ENCODE results near the gene CCDC150. TPM values are rescaled to one million over a fixed set of nuclear protein-coding genes. Genes with fewer than 3 reads are reported as not detected.

CCDC150 gene
- 10 to 100 TPM in 2 of 8 experiments, 1 to 10 TPM in 6; 1.7 to 22.6 (median 3.9) TPM for total RNA-seq

DNA sequence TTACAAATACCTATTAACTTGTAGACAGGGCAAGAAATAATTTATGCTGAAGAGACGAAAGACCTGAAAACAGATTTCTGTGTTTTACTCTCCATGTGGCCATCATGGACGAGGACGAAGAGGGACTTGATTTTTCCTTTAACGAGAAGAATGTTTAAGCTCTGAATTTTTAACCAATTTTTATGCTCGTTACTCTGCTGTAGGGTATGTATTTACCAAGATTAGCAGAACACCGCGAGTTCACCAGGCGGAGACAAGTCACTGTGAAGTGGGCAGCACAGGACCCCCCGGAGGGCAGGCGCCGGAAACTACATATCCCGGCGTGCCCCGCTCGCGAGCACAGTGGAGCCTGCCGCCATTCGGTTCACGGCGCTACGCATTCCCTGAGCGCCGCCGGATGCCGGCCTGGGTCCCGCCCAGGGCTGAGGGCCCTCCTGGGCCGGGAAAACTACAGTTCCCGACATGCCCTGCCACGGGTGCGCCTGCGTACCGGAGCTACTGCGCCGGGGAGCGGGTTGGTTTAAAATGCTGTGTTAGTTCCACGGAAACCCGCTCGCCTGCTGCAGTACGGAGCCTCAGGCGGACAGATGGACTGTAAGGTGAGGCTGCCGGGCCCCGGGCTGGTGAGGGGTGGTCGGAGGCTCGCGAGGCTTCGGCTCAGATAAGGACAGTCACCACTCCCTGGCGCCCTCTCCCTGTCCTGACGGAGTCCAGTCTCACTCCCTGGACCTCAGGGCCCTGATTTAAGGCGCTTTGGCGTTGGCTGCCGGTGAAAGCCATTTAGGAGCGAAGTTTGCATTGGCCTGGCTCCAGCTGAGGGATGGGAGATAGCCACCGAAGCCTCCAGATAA lies at the start of gene CCDC150:
TSS of gene CCDC150 (plus strand) at position 536 of the 851 bp plus-strand sequence. CDS start at position 588, 52 bp downstream.
- peak; percentile 99 to 100 (median 100) for ATAC-seq (replicated peaks in 6 of 8)
- H3K4me3 ChIP-seq, result peak within 1 kb of the TSS; percentile 47 to 94 (median 57)
- WGBS, 10 experiments, result 0 to 94% (median 13%) methylated on average over 3 to 27 of the region's 53 CpGs
- peak within 1 kb of the TSS in 1 of 2 donors; percentile 27 for H3K27ac ChIP-seq
- H3K4me1 ChIP-seq (replicated peaks in 1 of 2), result no peaks in the 10 kb centered on the region
- in situ Hi-C loops (cut with MboI; ENCODE audit: low pct_unique_long_range_greater_than_20kb in 2 of 9, low sequenced_read_pairs in 9 of 9, unreplicated experiment in 9 of 9), result no loop called here

DNA sequence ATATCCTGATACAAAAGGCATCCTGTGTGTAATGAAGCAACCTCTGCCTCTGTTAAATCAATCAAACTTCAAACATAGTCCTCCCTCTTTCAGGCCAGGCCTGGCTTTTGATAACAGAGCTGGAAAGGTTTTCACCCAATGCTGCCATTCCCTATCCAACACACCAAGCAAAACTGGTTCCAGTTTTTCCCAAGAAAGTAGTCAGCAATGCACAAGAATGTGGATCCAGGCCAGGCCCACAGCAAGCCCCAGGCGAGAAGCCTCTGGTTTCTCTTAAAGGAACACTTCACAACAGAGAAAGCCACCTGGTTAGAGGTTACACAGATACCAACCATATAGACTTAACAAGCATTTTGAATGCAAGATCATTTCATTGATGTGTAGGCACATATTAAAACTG lies 49.2 kb upstream of the CCDC150 start:
- in situ Hi-C loops (cut with MboI; ENCODE audit: low pct_unique_long_range_greater_than_20kb in 2 of 9, low sequenced_read_pairs in 9 of 9, unreplicated experiment in 9 of 9), result no loop called here
- ATAC-seq (replicated peaks in 6 of 8), result no peak
- Histone ChIP-seq H3K27ac (no peak overlapping the region), H3K4me3 (peak overlapping the region in 2 of 5 donors; percentile 1 to 8), H3K4me1 (replicated peaks in 1 of 2) (peaks cover 18 to 22% of the 10 kb centered on the region in 2 donors)
- WGBS, 10 experiments, result 0 to 100% (median 69%) methylated on average over 1 of the region's 1 CpG; no CpG with 5 or more reads in 4 of the 10 experiments

DNA sequence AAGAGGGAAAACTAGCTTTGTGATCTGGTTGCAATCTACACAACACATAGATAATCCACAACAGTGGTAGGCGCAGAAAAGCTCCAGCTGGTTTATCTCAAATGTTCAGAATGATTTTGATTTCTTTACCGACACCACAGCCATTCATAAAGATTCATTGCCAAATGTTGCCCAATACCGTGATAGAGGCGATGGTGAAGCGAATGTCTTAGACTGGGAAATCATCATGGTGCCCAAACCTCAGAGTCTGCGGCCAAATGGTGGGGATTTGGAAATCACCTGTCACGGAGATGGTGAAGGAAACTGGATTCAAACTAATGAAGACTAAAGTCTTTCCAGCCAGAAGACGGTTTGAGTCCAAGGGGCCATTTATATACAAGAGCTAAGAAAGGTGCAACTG lies 48.5 kb upstream of the CCDC150 start:
- peaks cover 18 to 22% of the 10 kb centered on the region in 2 donors for H3K4me1 ChIP-seq (replicated peaks in 1 of 2)
- no peak overlapping the region for H3K27ac ChIP-seq
- H3K4me3 ChIP-seq, result peak overlapping the region in 4 of 5 donors; percentile 66 to 93 (median 79)
- no peak for ATAC-seq (replicated peaks in 6 of 8)
- in situ Hi-C loops (cut with MboI; ENCODE audit: low pct_unique_long_range_greater_than_20kb in 2 of 9, low sequenced_read_pairs in 9 of 9, unreplicated experiment in 9 of 9), result no loop called here
- WGBS, 10 experiments, result 80 to 100% (median 93%) methylated on average over 1 to 8 of the region's 8 CpGs

DNA sequence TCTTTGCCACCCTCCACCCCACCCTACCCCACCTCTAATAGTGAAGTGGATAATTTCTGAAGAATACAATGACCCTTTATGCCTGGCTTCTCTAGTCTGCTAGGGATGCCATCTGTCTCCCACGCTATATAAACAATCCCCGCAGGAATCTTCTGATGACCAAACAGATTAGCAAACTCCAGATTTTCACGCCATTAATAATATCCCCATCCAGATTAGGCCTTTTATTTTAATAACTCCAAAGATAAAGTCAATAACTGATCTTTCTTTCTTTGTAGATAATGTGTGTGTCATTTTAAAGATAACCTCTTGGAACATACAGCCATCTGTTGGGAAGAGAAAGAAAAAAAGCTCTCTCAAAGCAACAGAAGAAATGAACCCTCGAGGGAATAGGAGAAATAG lies 47.9 kb upstream of the CCDC150 start:
- WGBS, 10 experiments, result 19 to 71% (median 42%) methylated on average over 1 to 4 of the region's 4 CpGs
- peaks cover 18 to 22% of the 10 kb centered on the region in 2 donors for H3K4me1 ChIP-seq (replicated peaks in 1 of 2)
- in situ Hi-C loops (cut with MboI; ENCODE audit: low pct_unique_long_range_greater_than_20kb in 2 of 9, low sequenced_read_pairs in 9 of 9, unreplicated experiment in 9 of 9), result no loop called here
- H3K4me3 ChIP-seq, result peak overlapping the region; percentile 65 to 93 (median 74)
- no peak for ATAC-seq (replicated peaks in 6 of 8)
- H3K27ac ChIP-seq, result no peak overlapping the region

DNA sequence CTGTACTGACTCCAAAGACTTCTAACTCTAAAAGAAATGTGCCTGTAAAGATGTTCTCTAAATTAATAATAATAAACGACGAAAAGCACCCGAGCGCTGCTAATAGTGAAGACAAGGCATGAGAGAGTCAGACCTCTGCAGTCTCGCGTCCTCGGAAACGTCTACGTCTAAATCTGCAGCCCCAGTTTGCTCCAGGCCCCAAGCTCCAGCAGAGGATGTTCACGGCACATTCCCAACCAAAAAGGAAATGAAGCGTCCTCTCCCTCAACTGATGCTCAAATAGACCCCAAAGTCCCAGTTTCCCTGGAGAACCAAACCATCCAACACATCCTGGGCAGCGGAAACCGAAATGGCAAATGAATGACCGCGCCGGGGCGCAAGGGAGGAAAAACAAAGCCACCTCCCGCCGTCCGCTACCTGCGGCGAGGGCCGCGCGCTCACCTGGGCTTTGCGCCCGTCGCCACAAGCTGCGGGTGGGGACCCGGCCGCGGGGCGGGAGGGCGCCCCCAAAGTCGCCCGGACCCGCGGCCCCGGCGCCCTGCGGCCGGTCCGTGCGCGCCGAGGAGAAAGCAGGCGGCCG lies 47.1 kb upstream of the CCDC150 start:
- ATAC-seq (replicated peaks in 6 of 8), result peak; percentile 16 to 55 (median 46)
- peaks cover 18 to 22% of the 10 kb centered on the region in 2 donors for H3K4me1 ChIP-seq (replicated peaks in 1 of 2)
- H3K4me3 ChIP-seq, result peak overlapping the region; percentile 65 to 93 (median 74)
- 0 to 9% (median 2%) methylated on average over 1 to 12 of the region's 48 CpGs; no CpG with 5 or more reads in 2 of the 10 experiments for WGBS, 10 experiments
- H3K27ac ChIP-seq, result peak overlapping the region; percentile 89 to 93
- in situ Hi-C loops (cut with MboI; ENCODE audit: low pct_unique_long_range_greater_than_20kb in 2 of 9, low sequenced_read_pairs in 9 of 9, unreplicated experiment in 9 of 9), result no loop called here

GRCh38 chr2:196592911-196593881 lies 46.3 kb upstream of the CCDC150 start, which contains the start of gene HECW2:
Gene HECW2 (minus strand): TSS chr2:196593554.
- H3K4me1 ChIP-seq (replicated peaks in 1 of 2), result peaks cover 18 to 22% of the 10 kb centered on the region in 2 donors
- peak within 1 kb of the TSS; percentile 89 to 93 for H3K27ac ChIP-seq
- 0 to 30% (median 2%) methylated on average over 1 to 22 of the region's 125 CpGs; no CpG with 5 or more reads in 6 of the 10 experiments for WGBS, 10 experiments
- H3K4me3 ChIP-seq, result peak within 1 kb of the TSS; percentile 65 to 93 (median 74)
- in situ Hi-C loops (cut with MboI; ENCODE audit: low pct_unique_long_range_greater_than_20kb in 2 of 9, low sequenced_read_pairs in 9 of 9, unreplicated experiment in 9 of 9), result no loop called here
- peak; percentile 72 to 89 (median 83) for ATAC-seq (replicated peaks in 6 of 8)

DNA sequence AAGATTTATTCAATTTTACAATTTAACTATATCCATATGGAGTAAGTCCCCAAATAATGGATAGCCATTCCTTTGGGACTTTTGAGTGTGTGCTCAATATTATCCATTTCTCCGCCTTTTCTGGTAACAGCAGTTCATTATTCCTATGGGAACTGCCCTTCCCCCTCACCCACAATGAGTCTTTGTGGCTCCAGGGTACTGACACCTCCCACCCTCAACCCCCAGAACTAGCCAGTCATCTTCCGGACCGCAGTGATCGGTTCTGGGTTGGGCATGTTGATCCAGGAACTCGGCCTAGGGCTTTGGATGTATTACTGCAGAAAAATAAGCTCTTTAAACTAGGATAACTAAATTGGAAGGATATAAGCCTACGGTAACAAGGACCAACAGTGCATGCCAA lies 45.4 kb upstream of the CCDC150 start:
- in situ Hi-C loops (cut with MboI; ENCODE audit: low pct_unique_long_range_greater_than_20kb in 2 of 9, low sequenced_read_pairs in 9 of 9, unreplicated experiment in 9 of 9), result no loop called here
- Histone ChIP-seq H3K4me3 (no peak overlapping the region), H3K4me1 (replicated peaks in 1 of 2) (peaks cover 18 to 22% of the 10 kb centered on the region in 2 donors), H3K27ac (no peak overlapping the region)
- WGBS, 10 experiments, result 40 to 100% (median 90%) methylated on average over 1 to 6 of the region's 6 CpGs; no CpG with 5 or more reads in 4 of the 10 experiments
- ATAC-seq (replicated peaks in 6 of 8), result no peak

DNA sequence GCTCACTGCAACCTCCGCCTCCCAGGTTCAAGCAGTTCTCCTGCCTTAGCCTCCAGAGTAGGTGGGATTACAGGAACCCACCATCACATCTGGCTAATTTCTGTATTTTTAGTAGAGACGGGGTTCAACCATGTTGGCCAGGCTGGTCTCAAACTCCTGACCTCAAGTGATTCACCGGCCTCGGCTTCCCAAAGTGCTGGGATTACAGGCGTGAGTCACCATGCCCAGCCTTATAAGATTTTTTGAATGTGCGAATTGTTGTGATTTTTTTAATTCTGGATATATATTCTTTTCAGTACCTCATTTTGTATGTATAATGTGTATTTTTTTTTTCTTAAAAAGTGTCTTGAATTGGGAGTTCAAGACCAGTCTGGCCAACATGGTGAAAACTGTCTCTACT lies 42.0 kb upstream of the CCDC150 start:
- 20 to 100% (median 94%) methylated on average over 1 to 4 of the region's 6 CpGs; no CpG with 5 or more reads in 3 of the 10 experiments for WGBS, 10 experiments
- H3K4me3 ChIP-seq, result no peak overlapping the region
- peaks cover 2 to 10% of the 10 kb centered on the region in 2 donors for H3K4me1 ChIP-seq (replicated peaks in 1 of 2)
- no peak overlapping the region for H3K27ac ChIP-seq
- in situ Hi-C loops (cut with MboI; ENCODE audit: low pct_unique_long_range_greater_than_20kb in 2 of 9, low sequenced_read_pairs in 9 of 9, unreplicated experiment in 9 of 9), result no loop called here
- ATAC-seq (replicated peaks in 6 of 8), result no peak

DNA sequence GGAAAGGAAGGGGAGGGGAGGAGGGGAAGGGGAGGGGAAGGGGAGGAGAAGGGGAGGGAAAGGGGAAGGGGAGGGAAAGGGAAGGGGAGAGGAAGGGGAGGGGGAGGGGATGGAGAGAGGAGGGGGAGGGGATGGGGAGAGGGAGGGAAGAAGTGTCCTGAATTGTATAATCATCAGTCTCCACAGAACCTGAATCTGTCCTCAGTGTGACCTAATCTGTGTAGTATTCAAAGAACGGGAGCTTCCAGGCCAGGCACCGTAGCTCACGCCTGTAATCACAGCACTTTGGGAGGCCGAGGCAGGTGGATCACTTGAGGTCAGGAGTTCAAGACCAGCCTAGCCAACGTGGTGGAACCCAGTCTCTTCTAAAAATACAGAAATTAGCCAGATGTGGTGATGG lies 41.1 kb upstream of the CCDC150 start:
- H3K4me3 ChIP-seq, result no peak overlapping the region
- 80 to 86% methylated on average over 1 to 2 of the region's 5 CpGs; no CpG with 5 or more reads in 8 of the 10 experiments for WGBS, 10 experiments
- no peak for ATAC-seq (replicated peaks in 6 of 8)
- in situ Hi-C loops (cut with MboI; ENCODE audit: low pct_unique_long_range_greater_than_20kb in 2 of 9, low sequenced_read_pairs in 9 of 9, unreplicated experiment in 9 of 9), result no loop called here
- H3K27ac ChIP-seq, result no peak overlapping the region
- peaks cover 2 to 10% of the 10 kb centered on the region in 2 donors for H3K4me1 ChIP-seq (replicated peaks in 1 of 2)

DNA sequence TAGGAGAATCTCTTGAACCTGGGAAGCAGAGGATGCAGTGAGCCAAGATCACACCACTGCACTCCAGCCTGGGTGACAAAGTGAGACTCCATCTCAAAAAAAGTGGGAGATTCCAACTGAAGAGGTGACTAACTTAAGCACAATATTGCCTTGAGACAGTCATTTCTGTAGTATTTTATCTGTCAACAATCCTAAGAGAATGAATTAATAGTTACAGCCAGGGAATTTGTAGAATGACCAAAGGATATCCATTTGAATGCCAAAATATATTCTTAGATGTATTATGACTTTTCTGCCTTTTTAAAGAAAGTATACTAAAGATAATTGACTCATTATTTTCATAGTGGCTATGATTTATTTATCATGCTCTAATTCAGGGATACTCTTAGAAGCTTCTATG lies 40.7 kb upstream of the CCDC150 start:
- no peak for ATAC-seq (replicated peaks in 6 of 8)
- Histone ChIP-seq H3K4me3 (no peak overlapping the region), H3K4me1 (replicated peaks in 1 of 2) (peaks cover 2 to 7% of the 10 kb centered on the region in 2 donors), H3K27ac (no peak overlapping the region)
- in situ Hi-C loops (cut with MboI; ENCODE audit: low pct_unique_long_range_greater_than_20kb in 2 of 9, low sequenced_read_pairs in 9 of 9, unreplicated experiment in 9 of 9), result no loop called here

- 24 to 93% (median 74%) methylated on average over 1 to 10 of the region's 13 CpGs; no CpG with 5 or more reads in 1 of the 10 experiments for WGBS, 10 experiments
- H3K27ac ChIP-seq, result no peak overlapping the region
- in situ Hi-C loops (cut with MboI; ENCODE audit: low pct_unique_long_range_greater_than_20kb in 2 of 9, low sequenced_read_pairs in 9 of 9, unreplicated experiment in 9 of 9), result no loop called here
- peak; percentile 99 to 100 (median 100) for ATAC-seq (replicated peaks in 6 of 8)
- no peaks in the 10 kb centered on the region for H3K4me1 ChIP-seq (replicated peaks in 1 of 2)
- H3K4me3 ChIP-seq, result no peak overlapping the region
These were observed 37.8 kb upstream of the CCDC150 start for GRCh38 chr2:196601430-196602306.

- no peak for ATAC-seq (replicated peaks in 6 of 8)
- no peaks in the 10 kb centered on the region for H3K4me1 ChIP-seq (replicated peaks in 1 of 2)
- in situ Hi-C loops (cut with MboI; ENCODE audit: low pct_unique_long_range_greater_than_20kb in 2 of 9, low sequenced_read_pairs in 9 of 9, unreplicated experiment in 9 of 9), result no loop called here
- no peak overlapping the region for H3K4me3 ChIP-seq
- 59 to 89% (median 75%) methylated on average over 1 to 2 of the region's 2 CpGs; no CpG with 5 or more reads in 3 of the 10 experiments for WGBS, 10 experiments
- H3K27ac ChIP-seq, result no peak overlapping the region
These were observed 35.3 kb upstream of the CCDC150 start for GRCh38 chr2:196604196-196604595.

Measured in motor neuron (in vitro differentiated cells).